Neural crest cell (in vitro differentiated cells): ENCODE data around the gene TNFAIP8. TPM values are rescaled to one million over a fixed set of nuclear protein-coding genes. Genes with fewer than 3 reads are reported as not detected.

Experiments
- DNase-seq: peaks from one replicate; pipeline ENCODE4 v3.0.0; 2021; ENCODE audit warnings: low read depth, mixed read lengths, low spot score
- H3K27ac Mint-ChIP-seq: one replicate; pipeline ENCODE4 v1.8.0; 2021; ENCODE audit warnings: mild to moderate bottlenecking, mixed read lengths; ENCODE audit not compliant: unreplicated experiment
- H3K27me3 Mint-ChIP-seq: 2 replicates; pipeline ENCODE4 v1.8.0; 2021; ENCODE audit warnings: low read depth, mild to moderate bottlenecking, mixed read lengths
- H3K36me3 Mint-ChIP-seq: 2 replicates; pipeline ENCODE4 v1.8.0; 2021; ENCODE audit warnings: low read depth, mild to moderate bottlenecking, mixed read lengths
- H3K4me1 Mint-ChIP-seq: 2 replicates; pipeline ENCODE4 v1.8.0; 2021; ENCODE audit warnings: mixed read lengths
- H3K4me3 Mint-ChIP-seq: one replicate; pipeline ENCODE4 v1.8.0; 2021; ENCODE audit warnings: mild to moderate bottlenecking, mixed read lengths
- H3K9me3 Mint-ChIP-seq: 2 replicates; pipeline ENCODE4 v1.8.0; 2021; ENCODE audit warnings: mixed read lengths
- total RNA-seq: library from RNA; stranded (reverse); gene quantifications from 2 replicates; pipeline ENCODE4 v1.2.1, GENCODE V29; 2021
- TF ChIP-seq, protein P1 (sequence below): fragments of 200-600 bp; sonication (generic); conservative IDR thresholded peaks from 2 replicates; pipeline ENCODE4 v1.5.0; 2021; ENCODE audit warnings: antibody characterized with exemption, mild to moderate bottlenecking

Gene TNFAIP8
- total RNA-seq, 1 donor from 2014 or later = 8.6 TPM

DNA sequence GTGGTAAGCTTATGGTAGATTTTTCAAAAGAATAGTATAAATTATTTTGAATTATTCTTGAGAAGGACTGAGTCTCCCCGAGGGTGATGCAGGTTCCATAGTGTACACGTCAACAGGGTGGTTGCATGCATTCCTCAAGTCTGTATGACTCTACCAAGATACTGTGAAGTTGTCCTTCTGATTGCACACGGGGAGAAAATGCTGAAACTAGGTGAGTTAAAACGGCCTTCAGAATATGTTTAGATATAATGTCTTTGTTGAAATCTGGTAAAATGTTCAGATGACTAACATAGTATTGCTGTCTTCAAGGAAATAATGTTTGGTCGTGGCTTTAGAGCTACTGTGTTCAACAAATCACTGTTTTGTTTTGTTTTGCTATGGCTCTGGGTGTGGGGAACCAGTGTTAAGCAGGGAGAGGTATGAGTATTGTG is 22.4 kb upstream of the TNFAIP8 start:
- H3K27ac Mint-ChIP-seq = no peak overlapping the region
- no peak for DNase-seq
- no peaks in the 10 kb centered on the region for H3K9me3 Mint-ChIP-seq
- H3K27me3 Mint-ChIP-seq = no peaks in the 10 kb centered on the region
- TF ChIP-seq, protein P1, sequence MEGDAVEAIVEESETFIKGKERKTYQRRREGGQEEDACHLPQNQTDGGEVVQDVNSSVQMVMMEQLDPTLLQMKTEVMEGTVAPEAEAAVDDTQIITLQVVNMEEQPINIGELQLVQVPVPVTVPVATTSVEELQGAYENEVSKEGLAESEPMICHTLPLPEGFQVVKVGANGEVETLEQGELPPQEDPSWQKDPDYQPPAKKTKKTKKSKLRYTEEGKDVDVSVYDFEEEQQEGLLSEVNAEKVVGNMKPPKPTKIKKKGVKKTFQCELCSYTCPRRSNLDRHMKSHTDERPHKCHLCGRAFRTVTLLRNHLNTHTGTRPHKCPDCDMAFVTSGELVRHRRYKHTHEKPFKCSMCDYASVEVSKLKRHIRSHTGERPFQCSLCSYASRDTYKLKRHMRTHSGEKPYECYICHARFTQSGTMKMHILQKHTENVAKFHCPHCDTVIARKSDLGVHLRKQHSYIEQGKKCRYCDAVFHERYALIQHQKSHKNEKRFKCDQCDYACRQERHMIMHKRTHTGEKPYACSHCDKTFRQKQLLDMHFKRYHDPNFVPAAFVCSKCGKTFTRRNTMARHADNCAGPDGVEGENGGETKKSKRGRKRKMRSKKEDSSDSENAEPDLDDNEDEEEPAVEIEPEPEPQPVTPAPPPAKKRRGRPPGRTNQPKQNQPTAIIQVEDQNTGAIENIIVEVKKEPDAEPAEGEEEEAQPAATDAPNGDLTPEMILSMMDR = no peak
- no peak overlapping the region for H3K4me3 Mint-ChIP-seq
- no peaks in the 10 kb centered on the region for H3K36me3 Mint-ChIP-seq
- peaks cover 10% of the 10 kb centered on the region for H3K4me1 Mint-ChIP-seq

DNA sequence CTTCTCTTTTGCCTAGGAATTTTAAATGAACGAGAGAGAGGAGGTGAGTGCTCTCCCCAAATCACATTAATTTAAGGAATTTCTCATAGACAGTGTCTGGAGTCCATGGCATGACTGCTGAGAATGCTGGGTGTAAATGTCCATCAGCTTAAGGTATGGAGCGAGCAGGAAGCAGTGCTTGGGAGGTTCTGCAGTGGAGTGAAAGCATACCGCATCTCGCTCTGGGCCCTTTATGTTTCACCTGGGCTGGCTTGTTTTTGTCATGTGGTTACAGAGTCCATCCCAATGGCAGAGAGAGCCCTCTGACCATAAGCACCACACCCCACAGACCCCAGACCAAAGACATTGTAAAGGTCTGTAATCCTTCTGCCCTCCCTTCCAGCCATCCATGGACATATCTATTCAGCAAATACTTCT is 20.6 kb upstream of the TNFAIP8 start:
- H3K4me3 Mint-ChIP-seq = no peak overlapping the region
- H3K9me3 Mint-ChIP-seq = no peaks in the 10 kb centered on the region
- TF ChIP-seq, protein P1 = peak; percentile 3
- peaks cover 3% of the 10 kb centered on the region for H3K4me1 Mint-ChIP-seq
- no peaks in the 10 kb centered on the region for H3K36me3 Mint-ChIP-seq
- no peak overlapping the region for H3K27ac Mint-ChIP-seq
- H3K27me3 Mint-ChIP-seq = no peaks in the 10 kb centered on the region
- no peak for DNase-seq

DNA sequence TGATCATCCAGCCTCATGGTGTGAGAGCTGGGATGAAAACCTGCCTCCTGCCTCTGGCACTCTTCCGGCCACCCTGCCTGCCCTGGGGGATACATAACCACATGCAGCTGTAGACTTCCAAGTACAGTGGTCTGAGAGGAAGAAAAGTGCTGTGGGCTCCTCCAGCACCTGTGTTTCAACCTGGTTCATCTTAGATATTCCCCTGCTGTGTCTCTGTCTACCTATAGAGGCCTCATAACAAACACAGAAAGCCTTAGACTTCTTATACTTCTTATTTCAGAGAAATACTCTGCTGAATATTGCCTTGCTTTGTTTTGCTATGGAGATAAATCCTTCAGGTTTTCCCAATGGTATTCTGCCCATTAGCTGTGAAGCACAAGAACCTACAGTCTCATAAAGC is 19.6 kb upstream of the TNFAIP8 start:
- TF ChIP-seq, protein P1 = no peak
- H3K27ac Mint-ChIP-seq = no peak overlapping the region

DNA sequence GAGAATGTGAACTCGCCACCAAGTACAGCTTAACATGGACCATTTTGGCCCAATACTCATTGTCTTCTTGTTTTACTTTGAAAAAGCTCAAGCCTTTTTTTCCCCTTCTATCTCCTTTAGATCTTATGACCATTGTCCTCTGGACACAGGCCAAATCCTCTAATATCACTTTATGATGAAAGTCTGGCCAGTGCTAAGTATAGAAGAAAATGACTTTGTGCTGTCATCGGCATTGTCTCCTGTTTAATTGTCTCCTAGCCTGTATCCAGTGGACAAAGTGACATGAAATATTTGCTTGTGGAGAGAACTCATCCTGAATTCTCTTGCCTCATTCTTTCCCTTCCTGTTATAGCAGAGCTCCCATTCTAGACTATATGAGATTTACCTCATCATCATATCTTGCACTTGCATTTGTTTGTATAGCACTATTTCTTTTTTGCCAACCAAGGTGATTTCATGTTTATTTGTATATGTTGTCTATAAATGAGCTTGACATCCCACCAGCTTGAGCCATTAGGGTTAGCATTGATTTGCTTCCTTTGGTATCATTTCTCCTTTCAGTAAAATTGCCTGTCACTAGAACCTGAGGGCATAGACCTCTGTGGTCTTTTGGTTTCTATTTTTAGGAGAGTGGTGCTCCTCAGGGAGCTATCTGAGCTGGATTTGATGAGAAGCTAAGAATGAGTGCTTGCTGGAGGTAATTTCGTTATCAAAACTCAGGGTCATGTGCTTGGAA is 18.8 kb upstream of the TNFAIP8 start:
- TF ChIP-seq, protein P1 = no peak
- Mint-ChIP-seq H3K36me3 (no peaks in the 10 kb centered on the region), H3K4me1 (no peaks in the 10 kb centered on the region), H3K27me3 (no peaks in the 10 kb centered on the region), H3K27ac (no peak overlapping the region), H3K9me3 (no peaks in the 10 kb centered on the region), H3K4me3 (no peak overlapping the region)
- no peak for DNase-seq

More for the DNA sequence above, 19.6 kb upstream of the TNFAIP8 start:
- Mint-ChIP-seq H3K4me1 (no peaks in the 10 kb centered on the region), H3K9me3 (no peaks in the 10 kb centered on the region), H3K4me3 (no peak overlapping the region), H3K27me3 (no peaks in the 10 kb centered on the region), H3K36me3 (no peaks in the 10 kb centered on the region)
- DNase-seq = no peak

DNA sequence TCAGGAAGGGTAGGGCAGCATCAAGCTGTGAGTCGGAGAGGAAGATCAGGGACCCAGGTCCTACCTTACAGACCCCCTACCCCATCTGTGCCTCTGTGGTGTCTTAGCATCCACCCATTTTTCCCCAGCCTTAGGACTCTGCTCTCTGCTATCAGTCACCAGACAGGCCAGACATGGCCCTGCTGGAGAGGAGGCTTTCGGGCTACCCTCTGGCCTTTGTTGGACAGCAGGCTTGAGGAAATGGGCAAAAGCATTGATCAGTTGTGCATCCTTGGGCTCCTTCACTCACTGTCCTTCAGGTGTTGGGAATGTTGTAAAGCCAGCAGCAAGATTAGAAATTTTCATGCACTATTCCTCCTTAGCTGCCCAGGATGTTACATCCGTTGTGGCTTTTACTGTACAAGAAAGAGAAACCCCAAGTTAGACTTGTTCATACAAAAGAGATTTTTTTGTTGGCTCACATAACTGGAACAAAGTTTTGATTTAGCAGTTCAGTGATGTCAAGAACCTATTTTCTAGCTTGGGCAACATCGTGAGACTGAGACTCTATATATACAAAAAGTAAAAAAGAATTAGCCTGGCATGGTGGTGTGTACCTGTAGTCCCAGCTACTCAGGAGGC is 17.4 kb upstream of the TNFAIP8 start:
- DNase-seq = no peak
- no peaks in the 10 kb centered on the region for H3K9me3 Mint-ChIP-seq
- no peak overlapping the region for H3K4me3 Mint-ChIP-seq
- H3K4me1 Mint-ChIP-seq = no peaks in the 10 kb centered on the region
- H3K36me3 Mint-ChIP-seq = no peaks in the 10 kb centered on the region
- no peak overlapping the region for H3K27ac Mint-ChIP-seq
- TF ChIP-seq, protein P1 = no peak
- no peaks in the 10 kb centered on the region for H3K27me3 Mint-ChIP-seq
